Measurements from ENCODE around the gene C17orf100.

C17orf100 gene

GRCh38 chr17:6651354-6651918 is at the start of gene C17orf100, which contains the start of gene MED31:
TSS of gene C17orf100 (plus strand) at chr17:6651762. CDS start at chr17:6651914, 152 bp downstream.
TSS of gene MED31 (minus strand) at chr17:6651605. CDS start at chr17:6651528, 77 bp downstream.
- DNase-seq, result peak; percentile 61 to 70

GRCh38 chr17:6602141-6602540 is 49.4 kb upstream of the C17orf100 start:
- DNase-seq, result no peak

GRCh38 chr17:6603744-6604325 is 47.7 kb upstream of the C17orf100 start:
- DNase-seq, result no peak

- no peak for DNase-seq
These were observed 46.4 kb upstream of the C17orf100 start for GRCh38 chr17:6605142-6605541.

- no peak for DNase-seq
These were observed 43.2 kb upstream of the C17orf100 start for GRCh38 chr17:6608321-6608720.

- DNase-seq, result no peak
These were observed 41.6 kb upstream of the C17orf100 start for GRCh38 chr17:6610011-6610410.

- DNase-seq, result no peak
These were observed 40.3 kb upstream of the C17orf100 start for GRCh38 chr17:6611231-6611630.

GRCh38 chr17:6623941-6624340 is 27.6 kb upstream of the C17orf100 start:
- no peak for DNase-seq

GRCh38 chr17:6626616-6627015 is 24.9 kb upstream of the C17orf100 start:
- DNase-seq, result no peak

- DNase-seq, result no peak
These were observed 24.5 kb upstream of the C17orf100 start for GRCh38 chr17:6627019-6627418.

GRCh38 chr17:6630390-6630789 is 21.2 kb upstream of the C17orf100 start:
- no peak for DNase-seq

GRCh38 chr17:6632530-6632929 is 19.0 kb upstream of the C17orf100 start:
- DNase-seq, result no peak

GRCh38 chr17:6633263-6633662 is 18.3 kb upstream of the C17orf100 start:
- DNase-seq, result no peak

- DNase-seq, result no peak
These were observed 15.5 kb upstream of the C17orf100 start for GRCh38 chr17:6636105-6636504.

GRCh38 chr17:6636616-6637457 is 14.7 kb upstream of the C17orf100 start:
- DNase-seq, result no peak

- no peak for DNase-seq
These were observed 14.1 kb upstream of the C17orf100 start for GRCh38 chr17:6637458-6637840.

GRCh38 chr17:6638046-6638908 is 13.3 kb upstream of the C17orf100 start:
- no peak for DNase-seq

- DNase-seq, result no peak
These were observed 12.5 kb upstream of the C17orf100 start for GRCh38 chr17:6639014-6639585.

GRCh38 chr17:6639586-6640535 is 11.7 kb upstream of the C17orf100 start:
- peak in 1 of 2 experiments; percentile 15 for DNase-seq

GRCh38 chr17:6640536-6641246 is 10.9 kb upstream of the C17orf100 start, which contains the start of the genes KIAA0753 and TXNDC17:
TSS of gene KIAA0753 (minus strand) at chr17:6640711. CDS start at chr17:6635103, 5,608 bp downstream.
TSS of gene TXNDC17 (plus strand) at chr17:6641060. CDS start at chr17:6641083, 23 bp downstream.
- peak; percentile 31 to 36 for DNase-seq

All from AML-193 (cell line).